Activated CD8-positive, alpha-beta T cell treated with anti-CD3 and anti-CD28 coated beads, Interleukin-2, amount 10 ng/mL, durations not matched to agents 7 days and 5 days (primary cell): ENCODE data around the gene ACSS3. TPM values are rescaled to one million over a fixed set of nuclear protein-coding genes. Genes with fewer than 3 reads are reported as not detected.

ENCODE experiments used
- ATAC-seq: fragments of 150-1000 bp; cut with Tn5 transposase; one replicate; pipeline ENCODE4 v1.10.0; 2021; ENCODE audit warnings: moderate library complexity
- CTCF ChIA-PET: fragments of 350-600 bp; sonication (Branson Sonifier 250); formaldehyde crosslinking; loops from one replicate; lab custom pipeline; 2021; ENCODE audit warnings: antibody characterized with exemption; lab: Charles Lee
- POLR2A ChIA-PET: fragments of 350-600 bp; sonication (Branson Sonifier 250); formaldehyde crosslinking; loops from one replicate; lab custom pipeline; 2021; ENCODE audit warnings: antibody characterized with exemption; lab: Charles Lee
- DNase-seq: peaks from one replicate; pipeline ENCODE4 v3.0.0-alpha.2; 2020
- H3K27ac Mint-ChIP-seq: one replicate; pipeline ENCODE4 v1.8.0; 2021; ENCODE audit warnings: mild to moderate bottlenecking, mixed read lengths
- H3K27me3 Mint-ChIP-seq: one replicate; pipeline ENCODE4 v1.8.0; 2021; ENCODE audit warnings: low read depth, mixed read lengths
- H3K36me3 Mint-ChIP-seq: one replicate; pipeline ENCODE4 v1.8.0; 2021; ENCODE audit warnings: low read depth, mixed read lengths
- H3K4me1 Mint-ChIP-seq: one replicate; pipeline ENCODE4 v1.8.0; 2021; ENCODE audit warnings: low read depth, mixed read lengths
- H3K4me3 Mint-ChIP-seq: one replicate; pipeline ENCODE4 v1.8.0; 2021; ENCODE audit warnings: mild to moderate bottlenecking, mixed read lengths
- H3K9me3 Mint-ChIP-seq: one replicate; pipeline ENCODE4 v1.8.0; 2022; ENCODE audit warnings: mixed read lengths; ENCODE audit not compliant: insufficient read depth
- total RNA-seq, 2 experiments: library from RNA; stranded (reverse); gene quantifications; one replicate each; pipeline ENCODE4 v1.2.3, GENCODE V29; 2021

ACSS3 gene
- total RNA-seq, 2 experiments from 2014 or later: not detected

DNA sequence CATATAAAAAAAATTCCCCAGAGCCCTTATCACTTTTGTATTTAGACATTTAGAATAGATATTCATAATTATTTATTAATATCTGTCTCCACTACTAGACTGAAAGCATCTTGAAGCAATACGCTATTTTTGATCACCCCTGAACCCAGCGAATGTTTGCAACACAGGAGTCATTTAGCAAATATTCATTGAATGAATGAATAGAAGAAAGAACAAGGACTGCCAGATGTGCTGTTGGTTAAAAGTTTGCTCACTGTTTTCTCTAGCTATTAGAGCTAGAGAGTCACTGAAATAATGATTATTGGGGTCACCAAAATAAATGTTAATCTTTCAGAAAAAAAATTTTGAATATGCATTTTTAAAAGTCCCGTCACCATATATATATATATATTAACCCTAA is 174.3 kb downstream of the ACSS3 start:
- Mint-ChIP-seq H3K9me3 (peaks cover 4% of the 10 kb centered on the region), H3K27me3 (no peaks in the 10 kb centered on the region), H3K27ac (no peak overlapping the region), H3K36me3 (no peaks in the 10 kb centered on the region), H3K4me1 (no peaks in the 10 kb centered on the region), H3K4me3 (no peak overlapping the region)
- CTCF ChIA-PET: no interaction called here
- POLR2A ChIA-PET: no interaction called here
- ATAC-seq (no peak), DNase-seq (no peak)

DNA sequence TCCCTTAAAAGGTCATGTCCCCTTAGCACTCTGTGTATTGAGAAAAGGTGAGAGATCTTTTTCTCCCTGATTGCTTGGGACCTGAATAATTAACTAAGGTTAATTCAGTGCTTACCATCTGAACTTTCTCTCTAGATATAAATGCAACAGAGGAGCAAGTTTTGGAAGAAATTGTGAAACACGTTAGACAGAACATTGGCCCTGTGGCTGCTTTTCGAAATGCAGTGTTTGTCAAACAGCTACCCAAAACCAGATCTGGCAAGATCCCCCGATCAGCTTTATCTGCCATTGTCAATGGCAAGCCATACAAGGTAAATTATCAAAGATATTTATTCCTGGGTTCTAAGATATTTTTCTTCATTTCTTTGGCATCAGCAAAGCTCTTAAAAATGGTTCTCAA is 175.5 kb downstream of the ACSS3 start:
- no peak overlapping the region for H3K27ac Mint-ChIP-seq
- ATAC-seq (no peak), DNase-seq (no peak)
- H3K9me3 Mint-ChIP-seq: peaks cover 4% of the 10 kb centered on the region
- no peaks in the 10 kb centered on the region for H3K4me1 Mint-ChIP-seq
- H3K36me3 Mint-ChIP-seq: no peaks in the 10 kb centered on the region
- no peak overlapping the region for H3K4me3 Mint-ChIP-seq
- H3K27me3 Mint-ChIP-seq: no peaks in the 10 kb centered on the region
- ChIA-PET POLR2A (no interaction called here), CTCF (no interaction called here)

DNA sequence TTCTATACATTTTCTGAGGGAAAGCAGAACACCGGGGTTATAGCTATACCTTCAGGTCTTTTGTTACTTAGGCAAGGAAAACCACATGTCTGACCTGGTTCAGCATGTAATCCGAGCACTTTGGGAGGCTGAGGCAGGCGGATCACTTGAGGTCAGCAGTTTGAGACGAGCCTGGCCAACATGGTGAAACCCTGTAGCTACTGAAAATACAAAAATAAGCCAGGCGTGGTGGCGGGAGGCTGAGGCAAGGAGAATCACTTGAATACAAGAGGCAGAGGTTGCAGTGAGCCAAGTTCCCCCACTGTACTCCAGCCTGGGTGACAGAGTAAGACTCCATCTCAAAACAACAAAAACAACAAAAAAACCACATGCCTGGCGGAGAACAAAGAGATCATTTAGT is 177.6 kb downstream of the ACSS3 start:
- H3K4me3 Mint-ChIP-seq: no peak overlapping the region
- no peaks in the 10 kb centered on the region for H3K36me3 Mint-ChIP-seq
- ATAC-seq (no peak), DNase-seq (no peak)
- H3K9me3 Mint-ChIP-seq: peaks cover 4% of the 10 kb centered on the region
- no peaks in the 10 kb centered on the region for H3K4me1 Mint-ChIP-seq
- ChIA-PET POLR2A (no interaction called here), CTCF (no interaction called here)
- no peaks in the 10 kb centered on the region for H3K27me3 Mint-ChIP-seq
- H3K27ac Mint-ChIP-seq: no peak overlapping the region

DNA sequence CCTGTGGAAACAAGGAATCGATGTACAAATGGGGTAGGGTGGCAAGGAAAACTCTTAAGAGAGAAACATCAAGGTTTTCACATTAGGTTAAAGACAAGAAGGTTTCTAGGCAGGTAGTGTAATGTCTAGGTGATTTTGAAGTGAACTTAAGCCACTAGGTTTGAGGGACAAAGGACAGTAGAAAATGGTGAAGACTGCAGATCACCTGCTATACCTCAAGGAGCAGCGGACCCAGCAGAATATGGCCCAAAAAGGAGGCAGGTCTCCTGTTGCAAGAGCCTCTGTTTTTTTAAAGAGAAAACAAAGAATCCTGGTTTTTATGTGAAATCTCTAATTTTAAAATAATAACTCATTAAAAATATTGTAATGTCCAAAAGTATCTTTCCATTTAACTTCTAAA is 178.1 kb downstream of the ACSS3 start:
- DNase-seq (no peak), ATAC-seq (no peak)
- Mint-ChIP-seq H3K36me3 (no peaks in the 10 kb centered on the region), H3K9me3 (peaks cover 4% of the 10 kb centered on the region), H3K4me1 (no peaks in the 10 kb centered on the region), H3K27me3 (no peaks in the 10 kb centered on the region), H3K27ac (no peak overlapping the region), H3K4me3 (no peak overlapping the region)
- ChIA-PET CTCF (no interaction called here), POLR2A (no interaction called here)

DNA sequence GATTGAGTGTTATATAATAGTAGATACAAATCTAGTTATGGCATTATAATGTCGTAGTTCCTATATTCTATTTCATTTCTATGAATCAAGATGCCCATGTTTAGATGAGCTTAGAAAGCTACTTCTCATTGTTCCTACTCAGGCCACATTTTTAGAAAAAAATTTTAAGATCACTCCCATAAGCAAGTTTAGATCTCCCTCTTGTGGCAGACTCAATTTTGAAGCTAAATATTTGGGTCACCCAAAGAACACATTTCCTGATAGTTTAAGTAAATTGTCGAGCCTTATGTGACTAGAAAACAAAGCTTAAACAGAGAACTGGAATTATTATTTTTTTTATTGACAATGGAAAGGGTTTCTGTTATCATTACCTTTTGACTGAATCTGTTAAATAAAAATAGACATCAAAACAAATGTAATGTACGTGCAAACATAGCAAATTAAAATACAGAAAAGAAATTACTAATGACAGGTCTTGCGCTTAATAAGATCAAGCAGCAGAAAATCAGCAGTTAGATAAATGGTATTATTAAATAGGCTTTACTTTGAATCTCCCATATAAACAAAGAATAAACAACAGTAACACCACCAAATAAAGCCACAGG is 180.2 kb downstream of the ACSS3 start:
- DNase-seq: no peak
- H3K9me3 Mint-ChIP-seq: peaks cover 4% of the 10 kb centered on the region
- H3K27ac Mint-ChIP-seq: no peak overlapping the region
- no peak overlapping the region for H3K4me3 Mint-ChIP-seq
- ATAC-seq: no peak
- ChIA-PET POLR2A (no interaction called here), CTCF (no interaction called here)
- no peaks in the 10 kb centered on the region for H3K4me1 Mint-ChIP-seq
- no peaks in the 10 kb centered on the region for H3K36me3 Mint-ChIP-seq
- H3K27me3 Mint-ChIP-seq: no peaks in the 10 kb centered on the region

DNA sequence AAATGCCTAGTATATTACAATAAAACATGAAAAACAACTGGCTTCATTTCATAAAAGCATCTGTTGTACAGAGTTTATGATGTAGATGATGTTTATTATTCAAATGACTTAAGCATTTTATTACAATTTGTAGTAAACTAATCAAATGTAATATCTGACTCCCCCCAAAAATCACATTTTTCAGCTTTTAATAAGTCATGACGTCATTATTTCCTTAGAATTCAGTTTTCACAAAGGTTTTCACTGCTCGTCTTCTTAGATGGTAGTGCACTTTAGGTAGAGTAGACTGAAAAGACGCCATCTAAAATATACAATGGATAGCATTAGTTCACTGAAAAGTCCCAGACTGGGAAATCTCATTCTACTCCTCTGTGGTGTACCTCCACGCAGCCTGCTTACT is 181.5 kb downstream of the ACSS3 start:
- no peaks in the 10 kb centered on the region for H3K27me3 Mint-ChIP-seq
- H3K27ac Mint-ChIP-seq: no peak overlapping the region
- CTCF ChIA-PET: no interaction called here
- H3K4me3 Mint-ChIP-seq: no peak overlapping the region
- ATAC-seq (no peak), DNase-seq (no peak)
- POLR2A ChIA-PET: no interaction called here
- H3K9me3 Mint-ChIP-seq: no peaks in the 10 kb centered on the region
- H3K4me1 Mint-ChIP-seq: no peaks in the 10 kb centered on the region
- no peaks in the 10 kb centered on the region for H3K36me3 Mint-ChIP-seq

DNA sequence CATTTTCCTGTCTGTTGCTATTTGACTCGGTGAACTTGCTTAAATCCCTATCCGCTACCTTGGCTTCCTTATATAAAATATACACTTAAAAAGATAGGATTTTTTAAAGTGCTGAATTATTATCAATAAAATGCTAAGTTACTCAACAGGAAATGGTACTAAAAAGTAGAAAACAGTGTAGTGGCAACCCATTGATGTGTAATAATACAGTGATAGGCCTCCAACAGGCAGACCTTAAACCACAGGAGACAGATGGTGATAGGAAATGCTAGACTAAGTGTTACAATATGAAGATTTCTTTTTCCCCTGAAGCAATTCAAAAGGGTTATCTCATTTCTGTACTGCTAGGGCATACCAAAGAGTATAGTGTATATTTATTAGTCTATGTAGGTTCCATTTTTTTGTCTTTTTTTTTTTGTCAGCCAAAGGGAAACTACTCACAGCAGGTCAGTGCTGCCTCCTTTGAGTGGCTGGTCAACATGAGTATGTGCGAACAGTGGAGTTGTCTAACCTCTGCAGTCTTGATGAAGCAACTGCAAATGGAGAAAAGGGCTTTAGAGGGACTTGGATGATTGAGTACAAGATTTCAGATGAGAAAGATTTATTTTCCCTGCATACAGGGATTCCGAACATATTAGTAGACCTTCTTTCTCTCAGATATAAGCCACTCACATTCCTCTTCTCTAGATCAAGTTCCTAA is 183.8 kb downstream of the ACSS3 start:
- H3K4me3 Mint-ChIP-seq: no peak overlapping the region
- no peak for DNase-seq
- no peaks in the 10 kb centered on the region for H3K27me3 Mint-ChIP-seq
- no peaks in the 10 kb centered on the region for H3K36me3 Mint-ChIP-seq
- no peaks in the 10 kb centered on the region for H3K4me1 Mint-ChIP-seq
- H3K27ac Mint-ChIP-seq: no peak overlapping the region
- ChIA-PET CTCF (no interaction called here), POLR2A (no interaction called here)
- no peak for ATAC-seq
- H3K9me3 Mint-ChIP-seq: peaks cover 2% of the 10 kb centered on the region

DNA sequence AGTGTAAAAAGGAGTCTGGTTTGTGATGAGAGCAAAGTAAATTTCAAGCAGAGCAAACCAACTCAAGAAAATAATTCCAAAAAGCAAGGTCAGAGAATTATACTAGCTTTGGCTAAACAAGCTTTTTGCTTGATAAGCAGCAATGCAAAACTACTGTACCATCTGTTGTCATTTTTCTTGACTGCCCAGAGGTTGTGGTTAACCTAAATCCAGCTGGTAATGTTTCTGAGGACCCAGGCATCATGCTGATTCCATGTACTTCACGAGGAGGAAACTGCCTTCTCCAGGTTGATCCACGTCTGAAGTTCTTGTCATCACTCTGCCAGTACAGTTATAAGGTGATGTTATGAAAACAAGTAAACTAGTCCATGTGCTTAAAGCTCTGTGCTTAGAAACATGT is 185.2 kb downstream of the ACSS3 start:
- no peak for ATAC-seq
- H3K36me3 Mint-ChIP-seq: no peaks in the 10 kb centered on the region
- peaks cover 4% of the 10 kb centered on the region for H3K9me3 Mint-ChIP-seq
- H3K4me3 Mint-ChIP-seq: no peak overlapping the region
- no peaks in the 10 kb centered on the region for H3K4me1 Mint-ChIP-seq
- CTCF ChIA-PET: no interaction called here
- H3K27ac Mint-ChIP-seq: no peak overlapping the region
- no peaks in the 10 kb centered on the region for H3K27me3 Mint-ChIP-seq
- no peak for DNase-seq
- POLR2A ChIA-PET: no interaction called here

DNA sequence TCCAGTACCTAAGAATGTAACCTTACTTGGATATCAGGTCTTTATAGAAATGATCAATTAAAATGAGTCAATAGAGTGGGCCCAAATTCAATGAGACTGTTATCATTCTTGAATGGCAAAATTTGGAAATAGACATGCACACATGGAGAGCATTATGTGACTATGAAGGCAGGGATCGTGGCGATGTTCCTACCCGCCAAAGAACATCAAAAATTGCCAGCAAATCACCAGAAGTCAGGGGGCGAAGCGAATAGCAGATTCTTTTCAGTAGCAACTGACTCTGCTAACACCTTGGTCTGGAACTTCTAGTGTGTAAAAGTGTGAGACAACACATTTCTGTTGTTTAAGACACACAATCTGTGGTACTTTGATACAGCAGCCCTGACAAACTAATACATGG is 192.5 kb downstream of the ACSS3 start:
- POLR2A ChIA-PET: no interaction called here
- Mint-ChIP-seq H3K27me3 (no peaks in the 10 kb centered on the region), H3K27ac (no peak overlapping the region), H3K9me3 (peaks cover 7% of the 10 kb centered on the region), H3K4me1 (no peaks in the 10 kb centered on the region), H3K36me3 (no peaks in the 10 kb centered on the region), H3K4me3 (no peak overlapping the region)
- no peak for DNase-seq
- CTCF ChIA-PET: no interaction called here
- ATAC-seq: no peak

DNA sequence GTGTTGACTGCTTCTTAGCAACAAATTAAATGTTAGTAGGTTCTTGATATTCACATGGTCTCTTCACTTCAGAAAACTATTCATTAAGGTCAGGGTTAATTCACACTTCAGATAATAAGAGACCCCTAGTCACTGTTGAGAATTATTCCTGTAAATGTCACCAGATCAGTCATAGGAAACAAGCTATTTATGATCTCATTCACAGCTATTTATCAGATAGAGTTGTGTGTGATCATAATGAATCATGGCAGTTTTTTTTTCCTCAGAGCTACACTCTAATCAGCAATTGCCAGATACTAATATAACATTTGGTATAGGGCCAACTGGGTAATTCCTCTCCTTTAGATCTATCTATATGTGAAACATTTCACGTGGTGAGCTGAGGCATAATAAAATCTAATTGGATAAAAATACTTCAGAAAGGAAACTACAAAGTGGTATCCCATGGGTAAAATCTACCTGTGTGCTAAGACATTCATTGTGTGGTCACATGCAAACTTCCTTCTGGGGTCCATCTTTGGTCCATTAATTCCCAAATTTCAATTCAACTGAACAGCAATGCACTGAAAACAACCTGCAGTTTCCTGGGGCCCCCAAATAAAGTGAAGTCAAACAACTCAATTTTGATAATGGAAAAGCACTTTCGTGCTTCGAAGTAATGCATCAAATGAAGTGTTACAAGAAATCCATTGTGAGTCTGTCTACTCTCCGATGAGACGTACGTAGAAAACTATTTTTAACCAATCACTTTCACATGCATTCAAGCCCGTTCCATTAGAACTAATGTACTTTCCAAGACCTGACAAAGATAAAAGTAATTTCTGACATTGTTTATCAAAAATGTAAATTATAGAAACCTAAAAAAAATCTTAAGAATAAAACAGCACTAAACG is 197.0 kb downstream of the ACSS3 start:
- H3K4me1 Mint-ChIP-seq: no peaks in the 10 kb centered on the region
- CTCF ChIA-PET: no interaction called here
- H3K27me3 Mint-ChIP-seq: no peaks in the 10 kb centered on the region
- no peak overlapping the region for H3K4me3 Mint-ChIP-seq
- no peaks in the 10 kb centered on the region for H3K9me3 Mint-ChIP-seq
- no peak for DNase-seq
- POLR2A ChIA-PET: no interaction called here
- no peak for ATAC-seq
- H3K36me3 Mint-ChIP-seq: no peaks in the 10 kb centered on the region
- no peak overlapping the region for H3K27ac Mint-ChIP-seq

DNA sequence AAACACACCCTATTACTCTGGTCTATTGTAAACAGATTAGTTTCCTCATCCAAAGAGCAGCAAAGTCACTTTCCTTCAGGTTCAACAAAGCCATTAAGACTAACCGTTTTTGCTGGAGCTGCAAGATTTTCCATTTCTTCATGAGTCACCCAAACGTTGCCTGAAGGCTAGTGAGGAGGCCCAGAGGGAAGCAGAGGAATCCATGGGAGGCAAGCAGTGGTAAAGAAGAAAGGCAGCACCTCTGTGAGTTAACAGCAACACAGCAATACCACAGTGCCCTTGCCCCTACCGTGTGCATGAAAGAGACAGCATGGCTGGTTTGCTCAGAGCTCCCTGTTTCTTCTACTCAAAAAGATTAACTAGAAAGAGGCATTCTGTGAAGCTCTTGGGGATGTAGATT is 206.3 kb downstream of the ACSS3 start:
- no peaks in the 10 kb centered on the region for H3K27me3 Mint-ChIP-seq
- ChIA-PET POLR2A (no interaction called here), CTCF (no interaction called here)
- no peaks in the 10 kb centered on the region for H3K4me1 Mint-ChIP-seq
- no peak overlapping the region for H3K27ac Mint-ChIP-seq
- peaks cover 3% of the 10 kb centered on the region for H3K9me3 Mint-ChIP-seq
- H3K4me3 Mint-ChIP-seq: no peak overlapping the region
- DNase-seq (no peak), ATAC-seq (no peak)
- no peaks in the 10 kb centered on the region for H3K36me3 Mint-ChIP-seq

DNA sequence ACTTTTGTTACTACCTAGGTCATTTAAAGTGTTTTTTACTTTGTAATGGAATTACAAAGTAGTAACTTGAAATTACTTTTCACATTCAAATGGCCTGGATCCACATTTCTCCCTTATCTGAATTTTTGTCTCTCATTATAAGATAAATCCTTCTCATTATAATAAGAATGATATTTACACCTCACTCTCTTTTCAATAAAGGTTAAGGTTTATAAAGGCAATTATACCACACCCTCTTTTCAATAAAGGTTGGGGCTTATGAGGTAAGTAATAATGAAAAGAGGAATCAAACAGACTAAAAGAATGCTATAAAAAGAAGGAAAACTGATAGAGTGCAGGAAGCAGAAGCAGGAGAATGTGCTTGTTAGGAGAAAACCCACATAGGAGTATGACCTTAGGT is 210.8 kb downstream of the ACSS3 start:
- no peak for ATAC-seq
- H3K27me3 Mint-ChIP-seq: no peaks in the 10 kb centered on the region
- CTCF ChIA-PET: no interaction called here
- POLR2A ChIA-PET: no interaction called here
- H3K36me3 Mint-ChIP-seq: no peaks in the 10 kb centered on the region
- no peaks in the 10 kb centered on the region for H3K4me1 Mint-ChIP-seq
- H3K27ac Mint-ChIP-seq: no peak overlapping the region
- H3K4me3 Mint-ChIP-seq: no peak overlapping the region
- H3K9me3 Mint-ChIP-seq: peaks cover 3% of the 10 kb centered on the region
- DNase-seq: no peak
